Calu3 (cell line): ENCODE data around the gene COG1. TPM values are rescaled to one million over a fixed set of nuclear protein-coding genes. Genes with fewer than 3 reads are reported as not detected.

ENCODE experiments used
- BruUV-seq: library from RNA; stranded (reverse); fragments of 400-500 nt; replicated peaks from 2 replicates; lab custom pipeline; 2021; lab: Mats Ljungman, UMichigan
- CTCF ChIA-PET: fragments of 300-600 bp; sonication (Branson Sonifier 250); formaldehyde crosslinking; loops from one replicate; lab custom pipeline; 2022; ENCODE audit warnings: antibody characterized with exemption; lab: Charles Lee
- DNase-seq: peaks from one replicate; pipeline ENCODE4 v3.0.0; 2022
- H3K27ac Mint-ChIP-seq: one replicate; pipeline ENCODE4 v1.8.0; 2022; ENCODE audit warnings: mixed read lengths; ENCODE audit not compliant: unreplicated experiment
- H3K27me3 Mint-ChIP-seq: one replicate; pipeline ENCODE4 v1.8.0; 2022; ENCODE audit warnings: mixed read lengths; ENCODE audit not compliant: unreplicated experiment
- H3K36me3 Mint-ChIP-seq: one replicate; pipeline ENCODE4 v1.8.0; 2022; ENCODE audit warnings: mild to moderate bottlenecking, moderate library complexity, mixed read lengths; ENCODE audit not compliant: insufficient read depth, unreplicated experiment
- H3K4me1 Mint-ChIP-seq: one replicate; pipeline ENCODE4 v1.8.0; 2022; ENCODE audit warnings: mild to moderate bottlenecking, low read depth, mixed read lengths; ENCODE audit not compliant: unreplicated experiment
- H3K4me3 Mint-ChIP-seq: one replicate; pipeline ENCODE4 v1.8.0; 2022; ENCODE audit warnings: mild to moderate bottlenecking, low read depth, moderate library complexity, mixed read lengths; ENCODE audit not compliant: unreplicated experiment
- H3K9me3 Mint-ChIP-seq: one replicate; pipeline ENCODE4 v1.8.0; 2022; ENCODE audit warnings: low read depth, mixed read lengths; ENCODE audit not compliant: unreplicated experiment
- CTCF ChIP-seq: fragments of 200-600 bp; IDR thresholded peaks from one replicate; pipeline ENCODE4 v1.8.0; 2022; ENCODE audit warnings: antibody characterized with exemption; ENCODE audit not compliant: unreplicated experiment
- intact Hi-C: fragments of 100-400 bp; cut with micrococcal nuclease; formaldehyde crosslinking; loops from one replicate; pipeline ENCODE4 v1.10.0; 2022; ENCODE audit not compliant: unreplicated experiment
- total RNA-seq: library from RNA; stranded (reverse); gene quantifications from 2 replicates; pipeline ENCODE4 v1.2.3, GENCODE V29; 2022

COG1 gene
- total RNA-seq, 1 experiment from 2014 or later: 37.7 TPM

DNA sequence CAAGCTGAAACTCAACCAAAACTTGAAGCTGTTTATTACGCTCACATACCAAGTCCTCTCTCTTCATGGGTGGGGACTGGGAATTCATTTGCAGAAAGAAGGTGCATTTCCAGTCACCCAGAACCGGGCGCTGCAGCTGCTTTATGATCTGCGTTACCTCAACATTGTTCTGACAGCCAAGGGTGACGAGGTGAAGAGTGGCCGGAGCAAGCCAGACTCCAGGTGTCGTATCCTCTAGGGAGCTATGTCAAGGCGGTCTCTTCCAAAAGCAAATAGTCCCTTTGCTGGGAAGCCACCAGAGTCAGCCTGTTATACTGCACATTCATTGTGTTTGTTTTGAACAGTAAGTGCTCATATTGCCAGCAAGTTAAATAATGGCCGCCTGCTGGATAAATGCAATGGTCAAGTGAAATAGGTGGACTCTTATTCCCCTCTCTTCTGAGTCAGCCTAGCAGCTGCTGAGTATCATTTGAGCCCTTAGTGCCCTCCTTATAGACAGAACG, 12.7 kb downstream of the COG1 start:
- intact Hi-C loops: no loop called here
- no peaks in the 10 kb centered on the region for H3K9me3 Mint-ChIP-seq
- CTCF ChIA-PET: no interaction called here
- no peak overlapping the region for H3K4me3 Mint-ChIP-seq
- peaks cover 73% of the 10 kb centered on the region for H3K36me3 Mint-ChIP-seq
- BruUV-seq: no TSS peak
- H3K27me3 Mint-ChIP-seq: no peaks in the 10 kb centered on the region
- no peak for TF ChIP-seq CTCF
- DNase-seq: no peak
- peaks cover 23% of the 10 kb centered on the region for H3K4me1 Mint-ChIP-seq
- H3K27ac Mint-ChIP-seq: no peak overlapping the region

- no peak for TF ChIP-seq CTCF
- peak overlapping the region; percentile 54 for H3K27ac Mint-ChIP-seq
- no peak overlapping the region for H3K4me3 Mint-ChIP-seq
- intact Hi-C loops: no loop called here
- H3K4me1 Mint-ChIP-seq: peaks cover 10% of the 10 kb centered on the region
- peaks cover 57% of the 10 kb centered on the region for H3K36me3 Mint-ChIP-seq
- no peaks in the 10 kb centered on the region for H3K27me3 Mint-ChIP-seq
- TSS peak; percentile 26 for BruUV-seq
- DNase-seq: no peak
- CTCF ChIA-PET: interaction anchor here (0.7 kb wide), 1 partner anchor 24 kb away, joined by 3 read pairs; a partner anchor contains a TSS
- no peaks in the 10 kb centered on the region for H3K9me3 Mint-ChIP-seq
Observed at GRCh38 chr17:73208139-73208827, 15.4 kb downstream of the COG1 start.

DNA sequence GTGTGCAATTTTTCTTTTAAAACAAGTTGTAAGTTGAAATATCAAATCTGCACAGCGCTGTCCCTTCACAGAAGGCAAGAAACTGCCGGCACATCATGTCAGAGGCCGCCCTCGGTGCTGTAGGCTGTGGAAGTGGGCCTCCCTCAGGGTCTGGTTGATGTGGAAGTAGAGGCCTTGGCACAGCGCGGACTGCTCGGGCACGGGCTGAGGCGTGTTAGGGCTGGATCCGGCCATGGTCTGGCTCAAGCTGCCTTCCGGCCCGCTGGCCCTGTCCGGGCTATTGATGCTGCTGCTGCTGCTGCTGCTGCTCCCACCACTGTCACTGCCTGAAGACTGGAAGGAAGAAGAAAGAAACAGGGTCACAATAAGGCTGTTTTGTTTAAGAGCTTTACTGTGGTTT, 16.6 kb downstream of the COG1 start:
- no peak overlapping the region for H3K27ac Mint-ChIP-seq
- no peak overlapping the region for H3K4me3 Mint-ChIP-seq
- H3K4me1 Mint-ChIP-seq: no peaks in the 10 kb centered on the region
- BruUV-seq: no TSS peak
- no peaks in the 10 kb centered on the region for H3K27me3 Mint-ChIP-seq
- no peaks in the 10 kb centered on the region for H3K9me3 Mint-ChIP-seq
- CTCF ChIA-PET: no interaction called here
- TF ChIP-seq CTCF: no peak
- intact Hi-C loops: no loop called here
- DNase-seq: no peak
- peaks cover 46% of the 10 kb centered on the region for H3K36me3 Mint-ChIP-seq

- no peaks in the 10 kb centered on the region for H3K9me3 Mint-ChIP-seq
- no peak for DNase-seq
- TF ChIP-seq CTCF: peak; percentile 26
- no peaks in the 10 kb centered on the region for H3K27me3 Mint-ChIP-seq
- no peak overlapping the region for H3K27ac Mint-ChIP-seq
- intact Hi-C loops: no loop called here
- no peak overlapping the region for H3K4me3 Mint-ChIP-seq
- H3K4me1 Mint-ChIP-seq: no peaks in the 10 kb centered on the region
- BruUV-seq: no TSS peak
- H3K36me3 Mint-ChIP-seq: peaks cover 42% of the 10 kb centered on the region
- CTCF ChIA-PET: no interaction called here
Observed at GRCh38 chr17:73210002-73210678, 17.3 kb downstream of the COG1 start.
